Left forelimb (tissue), 1 donor: ENCODE measurements around the gene NCLN.
"Not testable (repeated sequence)": the region's sequence is repeated elsewhere in the genome, so short reads cannot be mapped to it uniquely, and the experiment has no call there.

Experiments
- DNase-seq: peaks from one replicate; pipeline ENCODE4 v3.0.0-alpha.2; 2018; ENCODE audit warnings: low spot score

NCLN gene

GRCh38 chr19:3183721-3184641 is 1.7 kb upstream of the NCLN start:
- no peak for DNase-seq

DNA sequence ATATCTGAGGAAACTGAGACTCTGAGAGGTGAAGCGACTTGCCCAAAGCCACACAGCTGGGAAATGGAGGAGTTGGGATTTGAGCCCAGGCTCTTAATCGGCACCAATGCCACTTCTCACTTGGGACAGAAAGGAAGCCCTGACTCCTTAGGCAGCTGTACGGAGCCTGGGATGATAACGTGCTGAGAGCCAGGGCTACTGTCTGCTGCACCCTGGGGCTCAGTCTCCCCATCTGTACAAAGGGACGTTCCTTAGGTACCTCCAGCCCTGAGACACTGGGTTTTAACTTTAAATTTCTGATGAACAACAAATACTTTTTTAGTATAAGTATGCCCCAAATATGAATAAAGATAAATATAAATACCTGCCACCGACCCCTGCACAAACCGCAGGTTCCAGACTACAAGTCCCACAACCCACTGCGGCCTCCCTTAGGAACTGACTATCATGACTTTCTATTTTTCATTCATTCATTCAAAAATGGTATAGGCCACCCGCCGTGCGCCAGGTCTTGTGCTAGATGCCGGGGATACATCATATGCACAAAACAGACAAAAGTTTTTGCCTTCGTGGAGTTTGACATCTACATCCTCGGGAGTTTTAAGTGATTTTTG is 776 bp upstream of the NCLN start:
- no peak for DNase-seq

GRCh38 chr19:3186160-3186688 is 494 bp downstream of the NCLN start:
- no peak for DNase-seq

DNA sequence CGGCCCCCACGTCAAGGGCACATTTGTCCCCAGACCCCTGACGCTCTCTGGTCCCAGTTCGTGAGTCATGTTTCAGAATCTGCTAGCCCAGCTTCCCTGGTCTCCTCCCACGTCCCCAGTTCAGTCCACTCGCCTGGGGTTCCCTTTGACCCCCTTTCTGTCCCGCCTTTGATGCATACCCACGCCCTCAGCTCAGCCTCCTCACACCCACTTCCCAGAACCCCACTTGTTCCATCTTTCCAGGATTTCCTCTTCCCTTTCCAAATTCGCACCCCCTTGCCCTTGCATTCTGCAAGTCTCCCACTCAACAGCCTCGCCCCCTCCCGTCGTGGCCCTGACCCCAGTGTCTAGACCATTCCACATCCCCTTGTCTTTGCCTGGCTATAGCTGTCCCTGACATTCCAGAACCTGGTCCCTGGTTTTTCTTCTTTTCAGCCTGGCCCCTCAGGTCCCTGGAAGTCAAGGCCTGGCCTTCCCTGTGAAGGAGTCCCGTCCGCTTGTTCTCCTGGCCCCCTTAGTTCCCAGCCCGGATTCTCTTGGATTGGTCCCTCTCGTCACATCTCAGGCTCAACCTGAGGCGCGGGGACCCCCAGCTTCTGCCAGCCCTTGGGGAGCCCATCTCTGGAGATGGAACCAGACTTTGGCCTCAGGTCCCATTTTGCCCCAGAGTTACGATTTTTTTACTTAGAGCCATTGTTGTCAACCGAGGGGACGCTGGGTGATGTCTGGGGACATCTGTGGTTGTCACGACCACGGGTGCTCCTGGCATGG is 1.3 kb downstream of the NCLN start:
- no peak for DNase-seq

GRCh38 chr19:3187662-3188511 is 2.2 kb downstream of the NCLN start:
- no peak for DNase-seq

DNA sequence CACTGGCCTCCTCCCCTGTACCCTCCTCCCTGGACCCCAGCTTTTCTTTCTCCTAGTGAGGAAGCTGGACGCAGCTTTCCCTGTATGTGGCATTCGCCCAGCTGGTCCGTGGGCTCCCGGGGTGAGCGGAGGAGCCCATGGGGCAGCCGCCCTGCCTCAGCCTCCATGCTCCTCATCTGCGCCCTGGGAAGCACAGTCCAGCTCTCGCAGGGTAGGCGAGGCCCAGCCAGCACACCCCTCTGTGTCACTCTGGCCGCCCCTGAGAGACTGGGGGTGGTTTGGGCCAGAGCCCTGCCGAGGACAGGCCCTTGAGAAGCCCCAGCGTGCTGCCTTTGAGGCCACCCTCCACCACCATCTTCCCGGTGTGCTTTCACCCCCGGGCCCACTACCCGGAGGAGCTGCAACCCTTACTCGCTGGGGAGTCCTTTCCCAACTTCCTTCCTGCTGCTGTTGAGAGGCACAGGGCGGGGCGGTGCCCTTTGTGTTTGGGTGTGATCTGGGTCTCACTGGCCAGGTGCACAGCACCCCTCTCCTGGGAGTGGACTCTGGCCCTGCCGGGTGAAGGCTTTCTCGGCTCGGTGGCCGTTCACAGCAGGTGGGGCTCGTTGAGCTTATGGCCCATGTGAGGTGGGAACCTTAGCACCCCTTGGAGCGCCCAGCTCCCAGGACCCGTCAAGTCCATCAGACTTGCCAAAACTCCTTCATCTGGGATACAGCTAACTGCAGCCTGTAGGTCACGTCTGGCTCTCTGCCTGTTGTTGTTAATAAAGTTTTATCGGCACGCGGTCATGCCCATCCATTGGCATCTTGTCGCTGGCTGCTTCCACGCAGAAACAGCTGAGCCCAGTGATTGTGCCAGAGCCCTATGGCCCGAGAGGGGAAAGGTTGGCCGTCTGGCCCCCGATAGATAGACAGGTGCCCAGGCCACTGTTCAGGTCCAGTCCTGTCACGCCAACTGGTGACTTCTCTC is 3.2 kb downstream of the NCLN start:
- no peak for DNase-seq

DNA sequence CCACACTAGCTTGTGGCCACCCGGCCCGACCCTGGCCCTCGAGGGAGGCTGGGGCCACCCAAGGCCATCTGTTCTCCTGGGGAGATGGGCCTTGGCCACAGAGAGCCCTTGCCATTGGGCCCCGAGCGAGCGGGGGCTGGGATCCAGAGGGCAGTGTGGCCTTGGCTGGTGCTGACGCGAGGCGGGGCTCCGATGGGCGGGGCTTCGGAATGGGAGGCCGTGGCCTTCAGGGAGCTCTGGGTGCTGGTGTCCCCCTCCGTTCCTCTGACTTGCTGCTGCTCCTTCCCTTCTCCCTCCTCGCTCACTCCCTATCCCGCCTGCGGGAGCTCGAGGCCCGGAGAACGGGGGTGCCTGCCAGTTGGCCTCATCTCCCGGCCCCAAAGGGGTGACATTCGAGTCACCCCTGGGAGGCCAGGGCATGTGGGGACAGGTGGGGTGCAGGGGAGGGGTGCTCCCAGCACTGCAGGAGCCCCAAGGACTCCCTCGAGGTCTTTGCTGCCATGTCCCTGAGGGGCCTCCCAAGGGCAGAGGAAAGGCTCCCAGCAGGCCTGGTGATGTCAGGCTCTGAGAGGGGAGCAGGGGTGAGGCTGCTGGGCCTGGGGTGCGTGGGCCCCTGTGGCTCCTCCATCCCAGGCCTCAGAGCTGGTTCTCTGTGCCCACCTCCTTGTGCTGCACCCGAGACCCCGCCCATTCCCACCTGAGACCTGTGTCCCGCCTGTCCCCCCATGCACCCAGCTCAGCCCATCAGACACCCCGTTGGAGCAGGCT is 4.2 kb downstream of the NCLN start:
- no peak for DNase-seq

DNA sequence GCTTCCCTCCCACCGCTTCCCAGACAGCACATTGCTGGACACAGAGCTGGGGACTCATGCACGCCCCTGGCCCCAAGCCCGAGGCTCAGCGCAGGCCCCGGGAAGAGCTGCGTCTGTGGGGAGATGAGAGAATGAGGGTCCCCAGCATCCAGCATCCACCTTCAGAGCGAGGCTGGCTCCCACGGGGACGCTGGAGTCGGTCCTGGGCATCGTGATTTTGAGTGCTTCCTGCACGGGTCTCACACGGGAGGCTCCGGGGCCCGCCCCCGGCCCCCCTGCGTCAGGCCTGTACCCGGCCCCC is 4.7 kb downstream of the NCLN start:
- DNase-seq = no peak

DNA sequence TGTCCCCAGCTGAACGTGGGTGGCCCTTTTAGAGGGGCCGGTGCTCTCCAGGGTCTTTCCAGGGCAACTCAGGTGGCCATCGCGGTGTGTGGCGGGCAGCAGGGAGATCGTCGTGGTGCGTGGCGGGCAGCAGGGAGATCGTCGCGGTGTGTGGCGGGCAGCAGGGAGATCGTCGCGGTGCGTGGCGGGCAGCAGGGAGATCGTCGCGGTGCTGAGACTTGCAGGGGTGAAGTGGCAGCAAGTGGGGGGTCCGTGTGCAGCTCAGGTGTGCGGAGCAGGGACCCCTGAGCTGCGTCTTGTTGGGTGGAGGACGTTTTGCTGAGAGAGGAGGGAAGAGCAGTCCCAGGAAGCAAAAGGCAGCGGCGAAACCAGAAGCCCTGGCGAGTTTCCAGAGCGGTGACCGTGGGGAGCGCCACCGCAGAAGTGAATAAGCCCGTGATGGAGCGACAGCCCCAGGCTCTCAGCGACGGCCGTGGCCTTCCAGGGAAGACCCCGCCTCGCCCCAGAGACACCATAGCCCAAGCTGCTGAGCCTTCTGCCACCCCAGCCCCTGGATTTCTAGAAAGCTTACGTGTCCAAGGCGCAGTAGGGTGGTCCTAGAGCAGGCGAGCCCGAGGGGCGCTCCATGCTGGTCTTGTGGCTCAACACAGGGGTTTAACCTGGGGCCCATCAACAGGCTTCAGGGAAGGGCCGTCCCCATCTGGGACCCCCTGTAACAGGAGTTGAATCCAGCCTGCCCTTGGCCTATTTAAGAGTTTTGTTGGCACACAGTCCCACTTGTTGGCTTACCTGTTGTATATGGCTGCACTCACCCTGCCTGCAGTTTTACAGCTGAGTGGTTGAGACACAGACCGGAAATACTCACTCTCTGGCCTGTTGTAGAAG is 5.4 kb downstream of the NCLN start:
- no peak for DNase-seq

- not testable (repeated sequence) for DNase-seq
Observed at GRCh38 chr19:3191806-3192104, 6.0 kb downstream of the NCLN start.

DNA sequence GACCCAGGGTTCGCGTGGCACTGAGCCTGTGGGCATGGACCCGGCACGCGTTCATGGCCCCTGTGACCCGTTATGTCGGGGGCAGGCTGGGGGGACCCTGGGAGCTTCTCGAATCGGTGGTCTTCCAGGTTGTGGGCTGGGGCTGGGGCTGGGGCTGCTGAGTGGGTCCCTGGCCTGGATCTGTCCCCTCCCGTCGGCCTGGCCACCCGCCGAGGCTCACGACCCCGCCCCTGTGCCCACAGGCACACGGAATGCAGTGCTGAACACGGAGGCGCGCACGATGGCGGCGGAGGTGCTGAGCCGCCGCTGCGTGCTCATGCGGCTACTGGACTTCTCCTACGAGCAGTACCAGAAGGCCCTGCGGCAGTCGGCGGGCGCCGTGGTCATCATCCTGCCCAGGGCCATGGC is 6.5 kb downstream of the NCLN start:
- DNase-seq = no peak

- DNase-seq = no peak
Observed at GRCh38 chr19:3192684-3193083, 7.0 kb downstream of the NCLN start.

- no peak for DNase-seq
Observed at GRCh38 chr19:3193256-3194105, 7.8 kb downstream of the NCLN start.

GRCh38 chr19:3194106-3195087 is 8.7 kb downstream of the NCLN start:
- no peak for DNase-seq

- no peak for DNase-seq
Observed at GRCh38 chr19:3196064-3196932, 10.6 kb downstream of the NCLN start.

- no peak for DNase-seq
Observed at GRCh38 chr19:3196933-3197205, 11.1 kb downstream of the NCLN start.
